D341Med (cell line): ENCODE data around the gene SGIP1.
"Not testable (repeated sequence)": the region's sequence is repeated elsewhere in the genome, so short reads cannot be mapped to it uniquely, and the experiment has no call there.

Source experiments
- DNase-seq: peaks from one replicate; pipeline ENCODE4 v3.0.0; 2012; ENCODE audit warnings: low spot score

Gene SGIP1

DNA sequence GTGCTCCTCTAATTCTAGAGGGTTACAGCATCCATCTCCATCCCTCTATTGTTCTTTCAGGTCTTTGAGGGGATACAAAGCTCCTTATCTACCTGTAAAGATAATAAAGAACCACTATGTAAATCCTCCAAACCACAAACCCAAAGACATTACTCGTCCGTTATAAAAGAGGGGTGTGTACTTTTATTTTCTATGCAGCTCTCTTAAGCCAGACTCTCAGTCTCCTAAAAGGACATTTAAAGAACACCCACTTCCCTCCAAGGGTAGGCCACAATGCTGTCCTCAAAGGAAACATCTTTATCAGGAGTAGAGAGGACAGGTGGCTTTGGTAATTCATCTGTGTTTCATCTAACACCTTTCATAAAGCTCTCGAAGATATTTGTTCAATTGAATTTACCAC is 150.4 kb downstream of the SGIP1 start:
- no peak for DNase-seq

DNA sequence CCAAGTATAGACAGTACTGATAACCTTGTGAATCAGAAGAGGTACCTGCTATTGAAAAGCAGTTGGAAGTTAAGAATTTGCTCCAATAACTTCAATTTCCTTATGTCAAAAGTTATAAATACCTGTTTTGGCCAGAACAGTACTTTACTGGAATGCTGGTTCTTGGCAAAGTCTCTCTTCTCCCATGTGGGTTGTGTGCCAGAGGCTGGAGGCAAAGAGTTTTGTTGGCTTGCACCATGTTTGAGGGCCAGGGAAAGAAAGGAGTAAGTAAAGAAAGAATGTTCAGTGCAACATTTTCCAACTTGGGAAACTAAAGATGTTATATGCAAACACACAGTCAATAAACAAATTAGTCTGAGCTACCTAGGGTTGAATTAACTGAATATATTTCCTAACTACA is 151.3 kb downstream of the SGIP1 start:
- DNase-seq, result no peak

DNA sequence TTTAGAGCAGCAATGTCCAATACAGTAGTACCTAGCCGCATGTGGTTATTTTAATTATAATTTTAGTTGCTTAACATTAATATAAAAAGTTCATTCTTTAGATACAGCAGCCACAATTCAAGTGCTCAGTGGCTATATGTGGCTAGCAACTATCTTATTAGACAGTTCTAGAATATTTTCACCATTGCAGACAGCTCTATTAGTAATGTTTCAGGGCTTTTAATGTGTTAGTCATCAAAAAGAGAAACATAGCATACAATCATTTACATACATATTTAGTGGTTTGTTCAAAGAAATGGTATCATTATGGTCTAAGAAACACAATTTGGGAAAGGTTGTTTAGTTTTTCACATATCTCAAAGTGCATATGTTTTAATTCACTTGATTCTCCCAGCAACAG is 151.7 kb downstream of the SGIP1 start:
- no peak for DNase-seq

DNA sequence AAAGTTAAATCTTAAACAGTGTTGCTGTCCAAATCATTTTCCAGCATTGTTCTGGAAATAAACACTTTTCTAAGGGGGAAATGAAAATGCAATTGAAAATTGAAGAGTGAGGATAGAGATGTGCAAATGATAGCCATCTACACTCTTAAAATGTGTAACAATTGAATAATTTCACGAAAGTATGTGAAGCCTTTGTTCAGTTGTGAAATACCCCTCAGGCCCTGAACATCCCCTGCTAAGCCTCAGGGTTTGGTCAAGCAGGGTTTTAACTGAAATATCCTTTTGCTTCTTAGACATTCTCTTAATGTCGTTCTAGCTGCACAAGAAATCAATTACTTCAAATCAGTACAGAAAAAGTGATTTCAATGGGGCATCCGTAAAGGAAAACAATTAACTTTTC is 152.5 kb downstream of the SGIP1 start:
- DNase-seq, result no peak

DNA sequence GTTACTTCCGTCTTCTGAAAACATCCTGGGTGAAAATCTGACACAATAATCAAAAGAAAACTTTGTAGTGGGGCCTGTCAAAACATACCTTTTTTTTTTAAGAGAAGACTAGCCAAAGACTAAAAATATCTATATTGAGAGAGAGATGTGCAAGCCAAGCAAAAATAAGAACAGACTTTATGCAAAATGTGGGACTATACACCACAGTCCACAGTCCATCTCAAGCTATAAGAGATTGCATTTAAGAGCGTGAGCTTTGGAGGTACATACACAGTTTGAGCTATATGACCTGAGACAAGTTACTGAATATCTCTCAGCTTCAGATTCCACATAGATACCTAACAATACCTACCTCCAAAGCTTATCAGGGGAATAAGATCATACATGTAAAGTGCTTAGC is 153.4 kb downstream of the SGIP1 start:
- DNase-seq, result no peak

DNA sequence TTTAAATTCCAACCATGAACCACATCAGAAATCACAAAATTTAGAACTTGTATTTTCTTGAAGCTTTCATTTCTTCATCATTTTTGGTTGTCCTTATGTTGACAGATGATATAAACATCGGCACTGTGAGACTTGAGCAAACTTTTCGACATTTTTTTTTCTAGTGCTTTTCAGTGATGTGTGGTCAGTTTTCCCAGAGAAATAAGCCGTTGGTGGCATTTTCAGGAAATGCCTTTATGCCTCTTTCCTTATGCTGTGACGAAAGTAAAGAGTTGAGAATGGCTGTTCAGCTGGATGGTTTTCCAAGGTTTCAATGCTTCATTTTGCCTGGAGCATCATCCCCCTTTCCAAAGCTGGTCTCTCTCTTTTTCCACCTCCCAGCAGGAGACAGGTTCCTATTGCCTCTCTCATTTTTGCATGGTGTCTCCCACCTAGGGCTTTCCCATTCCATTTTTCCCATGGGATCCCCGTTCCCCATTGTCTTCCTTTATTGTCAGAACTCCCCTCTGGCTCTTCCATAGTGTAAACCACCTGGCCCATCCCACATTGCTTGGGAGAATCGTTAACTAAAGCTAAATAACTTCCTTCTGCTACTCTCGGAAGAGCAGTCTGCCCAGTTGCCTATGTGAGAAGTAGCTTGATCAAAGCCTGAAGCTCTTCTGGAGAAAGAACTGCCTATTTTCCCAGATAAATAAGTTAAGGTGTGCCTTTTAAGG is 156.9 kb downstream of the SGIP1 start:
- DNase-seq, result no peak

DNA sequence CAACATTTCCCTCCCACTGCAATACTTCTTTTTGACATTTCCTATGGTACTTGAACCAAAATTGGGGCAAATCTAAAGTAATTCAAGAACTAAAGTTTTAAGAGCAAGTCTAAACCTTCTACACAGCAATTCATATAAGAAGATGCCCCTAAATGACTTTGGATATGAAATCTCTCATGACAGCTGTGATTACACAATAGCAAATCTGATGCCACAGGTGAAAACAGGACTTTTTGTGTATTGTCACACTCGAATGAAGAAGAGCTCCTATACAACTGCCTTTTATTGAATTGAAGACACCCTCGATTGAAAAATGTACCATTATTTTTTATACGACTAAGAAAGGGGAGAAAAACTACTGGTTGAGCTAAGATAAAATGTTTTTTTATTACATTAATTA is 158.7 kb downstream of the SGIP1 start:
- DNase-seq, result no peak

DNA sequence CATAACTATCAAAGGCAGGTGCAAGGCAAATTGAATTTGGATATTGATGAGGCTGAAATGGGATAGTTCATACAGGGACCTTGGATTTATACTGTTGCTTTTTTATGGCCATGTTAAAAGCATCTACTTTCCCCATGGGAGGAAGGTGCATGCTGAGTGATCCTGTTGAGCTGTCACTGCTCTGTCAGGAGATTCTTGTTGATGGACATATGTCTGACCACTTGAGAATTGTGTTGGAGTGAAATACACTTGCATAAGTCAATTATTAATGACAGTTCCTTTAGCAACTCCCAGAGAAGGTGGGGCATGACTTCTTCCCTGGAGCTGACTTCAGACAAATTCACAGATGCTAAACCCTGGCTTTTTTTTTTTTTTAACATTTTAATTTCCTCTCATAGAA is 159.9 kb downstream of the SGIP1 start:
- no peak for DNase-seq

DNA sequence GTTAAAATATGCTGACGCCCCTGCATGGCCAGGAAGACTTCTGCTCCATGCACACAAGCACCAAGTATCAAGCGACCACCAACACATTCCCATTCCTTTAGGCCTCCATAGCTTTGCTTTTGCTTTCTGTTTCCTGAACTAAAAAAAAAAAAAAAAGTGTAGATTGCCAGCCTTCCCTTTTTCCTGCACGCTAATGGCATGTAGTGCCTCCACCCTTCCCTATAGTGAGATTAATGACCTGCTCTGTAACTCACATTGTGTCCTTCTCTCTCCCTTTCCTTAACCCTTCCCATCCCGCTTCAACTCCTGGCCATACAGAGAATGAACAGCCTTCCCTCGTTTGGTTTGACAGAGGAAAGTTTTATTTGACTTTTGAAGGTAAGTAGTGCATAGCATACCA is 161.2 kb downstream of the SGIP1 start:
- no peak for DNase-seq

DNA sequence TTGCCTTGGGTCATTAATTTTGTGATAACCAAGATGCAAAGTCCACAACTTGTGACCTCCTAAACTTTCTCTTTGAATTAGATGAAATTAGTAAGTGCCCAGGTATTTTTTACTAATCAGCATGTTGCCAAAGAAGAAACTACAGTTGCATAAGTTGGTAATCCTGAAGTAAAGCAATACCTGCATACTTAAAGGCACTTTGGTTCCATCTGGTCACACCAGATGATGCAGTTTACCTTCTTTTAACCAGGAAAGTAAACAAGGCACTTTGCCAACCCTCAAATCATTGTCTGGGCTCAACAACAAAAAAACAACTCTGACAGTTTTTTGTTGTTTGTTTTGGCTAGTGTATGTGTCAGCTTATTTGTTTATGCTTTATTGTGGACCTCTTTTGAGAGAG is 162.8 kb downstream of the SGIP1 start:
- DNase-seq, result no peak

DNA sequence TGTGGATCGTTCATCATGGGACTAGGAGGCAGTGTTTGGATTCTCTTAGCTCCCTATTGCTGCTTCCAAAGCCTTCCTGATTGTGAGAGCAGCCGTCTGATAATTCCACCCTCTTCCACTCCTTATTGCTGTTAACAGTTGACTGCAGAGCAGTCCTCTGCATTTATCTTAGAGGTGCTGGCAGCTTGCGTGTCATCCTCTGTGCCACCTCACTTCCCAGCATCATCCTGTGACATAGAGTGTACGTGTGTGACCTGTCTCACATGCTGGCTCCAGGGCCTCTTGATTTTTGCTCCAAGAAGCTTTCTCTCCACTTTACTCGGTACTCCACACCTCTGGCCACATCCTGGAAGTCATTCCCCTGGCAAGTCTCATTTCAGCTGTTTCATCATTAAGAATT is 165.3 kb downstream of the SGIP1 start:
- no peak for DNase-seq

DNA sequence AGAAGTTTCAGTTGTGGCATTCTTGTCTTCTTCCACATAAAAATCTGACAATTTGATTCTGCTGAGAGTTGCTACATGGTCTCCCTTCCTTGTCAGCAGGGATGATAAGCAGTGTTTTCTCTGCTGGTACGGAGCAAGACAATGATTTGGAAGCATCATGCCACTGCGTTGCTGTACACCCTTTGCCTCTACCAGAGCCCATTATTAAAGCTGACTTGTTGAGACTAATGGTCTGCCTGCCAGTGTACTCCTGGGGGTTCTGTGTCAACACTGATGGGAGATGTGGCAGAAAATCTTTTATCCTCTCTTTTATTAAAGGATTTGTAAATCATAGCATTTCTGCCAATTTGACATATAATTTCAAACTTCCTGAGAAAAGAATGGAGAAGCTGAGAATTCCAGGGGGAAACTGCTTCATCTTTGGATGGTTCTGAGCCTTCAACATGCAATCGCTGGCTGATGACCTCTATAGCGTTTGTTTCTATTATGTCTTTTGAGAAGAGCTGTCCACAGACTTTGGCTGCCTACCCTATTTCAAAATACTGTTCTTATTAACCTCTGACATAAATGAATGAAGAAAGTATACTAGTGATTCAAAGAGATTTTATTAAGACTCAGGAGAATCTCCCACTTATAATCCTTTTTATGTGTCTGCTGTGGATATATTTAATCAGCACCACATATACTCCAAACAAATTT is 170.4 kb downstream of the SGIP1 start:
- no peak for DNase-seq

DNA sequence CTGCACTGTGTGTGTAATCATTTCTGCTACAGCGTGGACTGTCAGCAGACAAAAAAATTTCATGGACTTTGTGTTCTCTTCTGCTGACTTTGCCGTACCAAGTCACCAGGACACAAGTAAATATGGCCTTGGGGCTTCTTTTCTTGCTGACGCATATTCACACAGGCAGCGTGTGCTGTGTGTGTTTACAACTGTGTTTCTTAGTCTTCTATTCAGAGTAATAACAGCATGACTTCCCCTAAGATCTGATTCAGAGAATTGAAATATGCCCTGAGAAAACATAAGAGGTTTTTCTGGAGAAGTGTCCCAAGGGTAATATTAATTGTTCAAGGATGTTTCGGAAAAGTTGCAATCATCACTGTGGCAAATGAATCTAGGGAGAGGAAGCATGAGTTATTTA is 171.2 kb downstream of the SGIP1 start:
- no peak for DNase-seq

DNA sequence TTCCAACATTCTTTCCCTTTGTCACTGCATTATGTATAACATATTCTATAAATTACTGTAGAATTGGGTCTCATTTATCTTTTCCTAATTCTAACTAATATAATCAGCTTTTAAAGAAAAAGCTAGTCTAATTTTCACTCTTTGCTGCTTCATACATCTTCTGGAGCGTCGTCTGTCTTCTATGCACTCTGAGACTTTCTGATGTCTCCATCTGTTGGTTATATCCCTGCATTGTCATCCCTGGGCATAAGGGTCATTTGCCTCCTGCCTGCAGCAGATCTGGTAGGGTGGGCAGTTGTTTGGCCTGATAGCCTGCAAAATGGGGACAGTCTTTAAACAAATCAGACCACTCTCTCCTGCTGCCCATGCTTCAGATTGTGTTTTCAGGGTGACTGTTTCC is 177.5 kb downstream of the SGIP1 start:
- DNase-seq, result peak; percentile 28

DNA sequence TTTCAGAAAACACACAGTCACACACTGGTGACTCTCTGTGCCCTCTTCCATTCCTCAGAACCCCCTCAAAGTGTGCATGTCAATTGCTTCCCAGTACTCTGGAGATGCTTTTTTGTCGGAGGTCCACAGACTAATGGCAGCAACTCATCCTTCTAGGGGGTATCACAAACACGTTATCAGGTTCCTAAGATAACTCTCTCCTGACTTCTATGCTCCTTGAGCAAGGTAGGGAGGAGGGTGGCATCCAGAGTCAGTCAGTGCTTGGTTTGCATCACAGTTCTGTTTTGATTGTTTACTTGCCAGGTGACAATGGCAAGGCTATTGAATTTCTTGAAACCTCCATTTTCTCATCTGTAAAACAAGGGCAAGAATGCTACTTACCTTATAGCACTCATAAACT is 178.9 kb downstream of the SGIP1 start:
- DNase-seq, result no peak

DNA sequence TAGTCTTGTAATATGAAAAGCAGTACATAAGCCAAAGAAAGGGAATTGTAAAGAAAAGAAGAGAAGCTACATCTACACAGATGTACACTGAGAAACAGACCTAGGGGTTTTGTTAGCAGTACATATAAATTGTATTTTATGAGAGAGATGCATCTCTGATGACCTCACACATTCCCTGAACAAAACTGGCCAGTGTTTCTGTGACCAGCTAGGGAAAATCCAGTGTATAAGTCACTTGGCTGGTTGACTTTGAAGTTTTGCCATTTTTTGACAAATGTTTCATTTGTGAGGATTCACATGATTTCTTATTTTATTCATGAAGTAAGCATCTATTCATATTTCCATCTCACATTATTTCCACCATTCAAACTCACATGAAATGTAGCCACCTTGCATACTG is 190.0 kb downstream of the SGIP1 start:
- DNase-seq, result no peak

DNA sequence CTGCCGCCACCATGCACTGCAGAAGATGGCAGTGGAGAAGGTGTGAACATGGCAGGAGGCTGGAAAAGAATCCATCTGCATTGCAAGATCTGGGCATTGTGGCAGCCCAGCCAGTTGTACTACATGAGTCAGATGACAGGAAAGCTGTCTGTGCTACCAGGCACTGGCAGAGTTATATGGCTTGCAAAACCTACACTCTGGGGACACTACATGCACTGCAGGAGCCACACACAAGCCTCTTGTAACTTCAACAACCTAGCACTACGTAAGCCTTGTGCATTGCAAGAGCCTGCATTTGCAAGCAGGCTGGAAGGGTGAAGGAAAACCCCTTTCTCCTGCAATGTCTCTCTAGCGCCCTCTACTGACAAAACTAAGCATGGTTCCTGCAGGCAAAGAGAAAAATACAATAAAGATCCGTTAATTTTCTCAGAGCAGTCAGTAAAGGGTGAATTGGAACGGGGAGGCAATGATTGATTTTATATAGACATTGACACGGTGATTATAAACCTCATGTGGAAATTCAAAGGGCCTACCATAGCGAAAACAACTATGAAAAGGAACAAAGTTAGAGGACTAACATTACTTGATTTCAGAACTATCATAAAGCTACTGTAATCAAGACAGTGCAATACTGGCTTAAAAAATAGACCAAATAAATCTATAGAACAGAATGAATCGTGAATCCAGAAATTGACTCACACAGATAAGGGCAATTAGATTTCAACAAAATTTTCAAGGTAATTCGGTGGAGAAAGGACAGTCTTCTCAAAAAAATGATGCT is 192.1 kb downstream of the SGIP1 start:
- DNase-seq, result peak; percentile 59

DNA sequence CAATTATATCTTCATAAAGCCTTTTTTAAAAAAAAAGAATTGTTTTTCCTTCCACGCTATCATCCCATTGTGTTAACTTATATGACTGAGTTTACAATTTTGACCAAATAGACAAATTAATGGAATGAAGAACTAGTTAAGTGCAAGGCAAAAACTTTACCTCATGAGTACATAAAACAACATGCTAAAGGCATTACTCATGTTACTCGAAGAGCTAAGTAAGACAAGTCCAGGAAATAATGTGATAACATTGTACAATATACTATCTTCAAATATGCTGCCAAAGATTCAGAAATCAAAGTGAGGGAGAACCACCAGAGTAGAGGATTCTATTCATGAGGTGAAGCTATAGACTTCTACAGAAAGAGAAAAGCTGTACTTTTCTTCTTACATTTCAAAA is 194.1 kb downstream of the SGIP1 start:
- DNase-seq, result no peak

DNA sequence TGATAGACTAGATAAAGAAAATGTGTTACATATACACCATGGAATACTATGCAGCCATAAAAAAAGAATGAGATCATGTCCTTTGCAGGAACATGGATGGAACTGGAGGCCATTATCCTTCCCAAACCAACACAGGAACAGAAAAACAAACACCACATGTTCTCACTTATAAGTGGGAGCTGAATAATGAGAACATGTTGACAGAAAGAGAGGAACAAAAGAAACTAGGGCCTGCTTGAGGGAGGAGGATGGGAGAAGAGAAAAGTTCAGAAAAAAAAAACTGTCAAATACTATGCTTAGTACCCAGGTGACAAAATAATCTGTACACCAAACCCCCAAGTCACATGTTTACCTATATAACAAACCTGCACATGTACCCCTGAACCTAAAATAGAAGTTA is 194.8 kb downstream of the SGIP1 start:
- DNase-seq, result not testable (repeated sequence)

DNA sequence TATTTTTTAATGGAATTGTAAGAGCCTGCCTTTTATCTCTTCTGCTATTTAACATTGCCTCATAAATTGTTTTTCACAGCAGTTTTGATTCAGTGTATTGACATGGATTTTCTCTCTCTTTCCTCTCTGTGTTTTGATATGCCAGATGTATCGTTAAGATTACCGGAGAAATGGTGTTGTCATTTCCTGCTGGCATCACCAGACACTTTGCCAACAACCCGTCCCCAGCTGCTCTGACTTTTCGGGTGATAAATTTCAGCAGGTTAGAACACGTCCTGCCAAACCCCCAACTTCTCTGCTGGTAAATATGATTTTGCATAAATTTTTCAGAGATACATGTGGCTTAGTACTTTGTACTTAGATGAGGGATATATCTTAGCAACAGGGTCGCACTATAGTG is 195.2 kb downstream of the SGIP1 start:
- no peak for DNase-seq

DNA sequence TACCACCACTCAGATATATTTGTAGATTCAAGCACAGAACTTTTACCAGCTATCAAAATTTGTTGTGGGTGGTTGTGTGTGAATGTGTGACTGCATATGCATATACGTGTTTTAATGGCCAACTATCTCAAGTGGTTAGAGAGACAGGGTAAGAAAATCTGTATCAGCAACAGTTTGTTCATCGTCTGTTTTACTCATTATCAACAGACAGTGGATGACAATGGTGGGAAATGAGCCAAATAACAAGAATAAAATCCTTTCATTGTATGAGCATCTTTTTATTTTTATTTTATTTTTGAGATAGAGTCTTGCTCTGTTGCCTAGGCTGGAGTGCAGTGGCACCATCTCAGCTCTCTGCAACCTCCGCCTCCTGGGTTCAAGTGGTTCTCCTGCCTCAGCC is 195.6 kb downstream of the SGIP1 start:
- DNase-seq, result no peak

DNA sequence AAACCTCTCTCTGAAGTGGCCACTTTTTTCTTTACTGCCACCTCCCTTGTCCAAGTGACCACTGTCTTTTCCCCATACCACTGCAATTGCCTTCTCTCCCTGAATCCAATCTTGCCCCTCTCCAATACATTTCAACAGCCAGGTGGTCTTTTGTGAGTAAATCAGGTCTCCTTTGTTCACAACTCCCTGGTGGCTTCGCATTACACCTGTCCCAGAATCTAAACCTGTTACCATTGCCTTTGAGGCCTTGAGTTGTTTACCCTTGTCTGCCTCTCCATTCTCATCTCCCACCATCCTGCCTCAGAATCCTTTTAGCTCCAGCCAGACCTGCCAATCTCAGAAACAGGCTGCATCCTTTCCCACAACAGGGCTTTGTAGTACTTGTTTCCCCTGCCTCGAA is 196.5 kb downstream of the SGIP1 start:
- DNase-seq, result no peak

DNA sequence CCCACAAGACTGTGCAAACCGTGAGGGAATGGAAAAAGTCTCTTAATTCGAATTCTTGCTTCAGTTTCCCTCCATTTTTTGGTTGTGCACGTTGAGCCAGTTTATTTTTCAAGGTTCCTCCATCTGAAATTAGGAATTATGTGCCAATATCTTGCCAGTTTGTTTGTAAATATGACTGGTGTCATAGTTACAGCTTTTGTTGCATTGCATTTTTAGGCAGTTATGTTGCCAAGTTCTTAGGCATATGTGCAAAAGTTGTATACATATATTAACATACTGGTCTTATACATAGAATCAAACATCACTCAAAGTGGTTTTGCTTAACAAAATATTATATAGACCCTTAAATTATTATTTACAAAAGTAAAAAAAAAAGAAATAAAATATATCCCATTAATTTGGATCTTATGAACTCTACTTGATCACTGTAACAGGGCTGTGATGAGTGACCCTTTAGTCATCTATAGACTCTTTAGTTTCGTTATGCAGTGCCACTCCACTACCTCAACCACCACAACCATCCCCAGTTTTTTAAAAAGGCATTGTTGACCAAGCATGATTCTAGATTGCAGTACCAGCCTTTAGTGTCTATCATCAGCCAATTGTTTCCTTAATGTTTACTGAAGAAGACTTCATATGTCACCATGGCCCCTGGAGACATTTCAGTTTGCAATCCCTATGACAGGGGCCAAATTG is 197.4 kb downstream of the SGIP1 start:
- DNase-seq, result no peak
